Transverse colon (tissue), 3 donors: Measurements from ENCODE around the gene PRDM12.

Experiments used
- POLR2A ChIP-seq: fragments of 450-650 bp; IDR thresholded peaks from one replicate; pipeline ENCODE4 v1.6.1; 2016; ENCODE audit warnings: antibody characterized with exemption, mild to moderate bottlenecking, moderate library complexity
- TF ChIP-seq, protein P1 (sequence below), 5 experiments: fragments of 200-600 bp in 3 of 5; fragments of 450-650 bp in 2 of 5; sonication (generic) in 3 of 5; IDR thresholded peaks; 1 replicate in 2 of 5; 2 replicates in 3 of 5; pipeline ENCODE4 v1.5.1; 2016 to 2017; ENCODE audit warnings: antibody characterized with exemption in 5 of 5, inconsistent platforms in 3 of 5, mild to moderate bottlenecking in 2 of 5, moderate library complexity in 1 of 5

DNA sequence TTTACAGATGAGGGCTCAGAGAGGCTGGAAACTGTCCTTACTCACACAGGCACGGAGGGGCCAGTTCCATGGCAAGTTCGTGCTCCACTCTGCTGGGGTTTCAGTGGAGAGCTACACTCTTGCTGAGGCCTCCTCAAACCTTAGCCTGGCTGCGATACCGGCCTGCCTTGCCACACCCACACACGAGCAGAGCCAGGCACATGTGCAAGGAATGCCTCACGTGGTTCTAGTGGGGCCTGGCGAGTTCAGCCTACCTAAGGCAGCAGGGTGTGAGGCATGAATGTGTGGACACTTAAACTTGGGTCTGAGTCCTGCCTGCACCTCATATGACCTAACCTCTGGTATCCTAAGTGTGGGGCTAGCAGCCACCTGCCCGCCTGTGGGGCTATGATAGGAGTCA lies 21.5 kb upstream of the PRDM12 start:
- TF ChIP-seq POLR2A, result no peak
- TF ChIP-seq, protein P1, sequence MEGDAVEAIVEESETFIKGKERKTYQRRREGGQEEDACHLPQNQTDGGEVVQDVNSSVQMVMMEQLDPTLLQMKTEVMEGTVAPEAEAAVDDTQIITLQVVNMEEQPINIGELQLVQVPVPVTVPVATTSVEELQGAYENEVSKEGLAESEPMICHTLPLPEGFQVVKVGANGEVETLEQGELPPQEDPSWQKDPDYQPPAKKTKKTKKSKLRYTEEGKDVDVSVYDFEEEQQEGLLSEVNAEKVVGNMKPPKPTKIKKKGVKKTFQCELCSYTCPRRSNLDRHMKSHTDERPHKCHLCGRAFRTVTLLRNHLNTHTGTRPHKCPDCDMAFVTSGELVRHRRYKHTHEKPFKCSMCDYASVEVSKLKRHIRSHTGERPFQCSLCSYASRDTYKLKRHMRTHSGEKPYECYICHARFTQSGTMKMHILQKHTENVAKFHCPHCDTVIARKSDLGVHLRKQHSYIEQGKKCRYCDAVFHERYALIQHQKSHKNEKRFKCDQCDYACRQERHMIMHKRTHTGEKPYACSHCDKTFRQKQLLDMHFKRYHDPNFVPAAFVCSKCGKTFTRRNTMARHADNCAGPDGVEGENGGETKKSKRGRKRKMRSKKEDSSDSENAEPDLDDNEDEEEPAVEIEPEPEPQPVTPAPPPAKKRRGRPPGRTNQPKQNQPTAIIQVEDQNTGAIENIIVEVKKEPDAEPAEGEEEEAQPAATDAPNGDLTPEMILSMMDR (IDR thresholded peaks at IDR 0.05), result no peak
